HEK293T (cell line): ENCODE data around the gene TMC1.

ENCODE experiments used
- BHLHE40 ChIP-seq: fragments of 450-650 bp; IDR thresholded peaks from 2 replicates; pipeline ENCODE4 v1.6.1; 2016; ENCODE audit warnings: mild to moderate bottlenecking, moderate library complexity, borderline replicate concordance
- CTBP1 ChIP-seq: fragments of 450-650 bp; IDR thresholded peaks from 2 replicates; pipeline ENCODE4 v1.6.1; 2016; ENCODE audit warnings: borderline replicate concordance
- ELF4 ChIP-seq: fragments of 450-650 bp; IDR thresholded peaks from 2 replicates; pipeline ENCODE4 v1.6.1; 2017; ENCODE audit warnings: antibody characterized with exemption
- FOXA1 ChIP-seq: fragments of 450-650 bp; IDR thresholded peaks from 2 replicates; pipeline ENCODE4 v1.6.1; 2016; ENCODE audit warnings: mild to moderate bottlenecking
- FOXK2 ChIP-seq: fragments of 450-650 bp; IDR thresholded peaks from 2 replicates; pipeline ENCODE4 v1.6.1; 2016; ENCODE audit warnings: mild to moderate bottlenecking
- FOXM1 ChIP-seq: fragments of 450-650 bp; IDR thresholded peaks from 2 replicates; pipeline ENCODE4 v1.6.1; 2017; ENCODE audit warnings: mild to moderate bottlenecking, borderline replicate concordance
- HDGF ChIP-seq: fragments of 450-650 bp; IDR thresholded peaks from 2 replicates; pipeline ENCODE4 v1.6.1; 2017; ENCODE audit warnings: antibody characterized with exemption, borderline replicate concordance
- L3MBTL2 ChIP-seq: fragments of 450-650 bp; conservative IDR thresholded peaks from 2 replicates; pipeline ENCODE4 v1.6.1; 2016; ENCODE audit warnings: mild to moderate bottlenecking
- PKNOX1 ChIP-seq: fragments of 450-650 bp; IDR thresholded peaks from 2 replicates; pipeline ENCODE4 v1.6.1; 2016
- SP1 ChIP-seq: fragments of 450-650 bp; IDR thresholded peaks from 2 replicates; pipeline ENCODE4 v1.6.1; 2017
- SUZ12 ChIP-seq: fragments of 450-650 bp; IDR thresholded peaks from 2 replicates; pipeline ENCODE4 v1.6.1; 2016; ENCODE audit warnings: mild to moderate bottlenecking
- TARDBP ChIP-seq: fragments of 450-650 bp; IDR thresholded peaks from 2 replicates; pipeline ENCODE4 v1.6.1; 2016

GRCh38 chr9:72657023-72657422, 135.6 kb downstream of the TMC1 start:
- TF ChIP-seq SP1 (no peak), BHLHE40 (no peak), TARDBP (no peak), SUZ12 (no peak), FOXA1 (no peak), ELF4 (no peak), PKNOX1 (no peak), FOXM1 (no peak), L3MBTL2 (no peak), FOXK2 (no peak), CTBP1 (no peak), HDGF (no peak)
